ENCODE data around the gene ASCC1.

DNA sequence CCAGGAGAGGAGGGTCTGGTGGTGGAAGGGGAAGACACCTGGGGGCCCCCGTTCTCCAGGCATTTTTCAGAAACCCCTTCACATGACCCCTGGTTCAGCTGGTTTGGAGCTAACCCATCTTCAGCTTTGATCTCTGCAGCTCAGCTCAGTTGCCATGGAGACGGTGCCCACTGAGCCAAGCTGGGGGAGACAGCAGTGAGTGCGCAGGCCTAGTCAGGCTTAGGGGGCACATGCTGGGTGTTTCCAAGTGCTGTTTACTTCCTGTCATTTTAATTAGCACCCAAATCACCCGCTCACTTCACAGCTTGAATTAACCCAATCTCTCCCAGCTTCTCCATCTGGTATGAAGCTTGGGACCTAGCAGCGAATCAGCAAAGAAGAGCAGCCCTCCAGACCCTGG, 136.7 kb downstream of the ASCC1 start:
- TF ChIP-seq, protein P1, sequence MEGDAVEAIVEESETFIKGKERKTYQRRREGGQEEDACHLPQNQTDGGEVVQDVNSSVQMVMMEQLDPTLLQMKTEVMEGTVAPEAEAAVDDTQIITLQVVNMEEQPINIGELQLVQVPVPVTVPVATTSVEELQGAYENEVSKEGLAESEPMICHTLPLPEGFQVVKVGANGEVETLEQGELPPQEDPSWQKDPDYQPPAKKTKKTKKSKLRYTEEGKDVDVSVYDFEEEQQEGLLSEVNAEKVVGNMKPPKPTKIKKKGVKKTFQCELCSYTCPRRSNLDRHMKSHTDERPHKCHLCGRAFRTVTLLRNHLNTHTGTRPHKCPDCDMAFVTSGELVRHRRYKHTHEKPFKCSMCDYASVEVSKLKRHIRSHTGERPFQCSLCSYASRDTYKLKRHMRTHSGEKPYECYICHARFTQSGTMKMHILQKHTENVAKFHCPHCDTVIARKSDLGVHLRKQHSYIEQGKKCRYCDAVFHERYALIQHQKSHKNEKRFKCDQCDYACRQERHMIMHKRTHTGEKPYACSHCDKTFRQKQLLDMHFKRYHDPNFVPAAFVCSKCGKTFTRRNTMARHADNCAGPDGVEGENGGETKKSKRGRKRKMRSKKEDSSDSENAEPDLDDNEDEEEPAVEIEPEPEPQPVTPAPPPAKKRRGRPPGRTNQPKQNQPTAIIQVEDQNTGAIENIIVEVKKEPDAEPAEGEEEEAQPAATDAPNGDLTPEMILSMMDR (IDR thresholded peaks at IDR 0.05; ENCODE audit: low read length) = no peak
- no peak for TF ChIP-seq EZH2phosphoT487 (IDR thresholded peaks at IDR 0.05; ENCODE audit: low read length)
